Stimulated activated memory B cell treated with anti-CD40 and anti-IgM and Interleukin-4, amounts not matched to agents 10 μg/mL and 1 μg/mL and 100 μg/mL, for 72 hours (primary cell): ENCODE measurements around the gene SETDB1.
"Not testable (repeated sequence)": the region's sequence is repeated elsewhere in the genome, so short reads cannot be mapped to it uniquely, and the experiment has no call there.

Source experiments
- ATAC-seq: fragments of 150-1000 bp; cut with Tn5 transposase; 2 replicates; pipeline ENCODE4 v1.10.0; 2021
- H3K27ac Mint-ChIP-seq: one replicate; pipeline ENCODE4 v1.8.0; 2022; ENCODE audit warnings: mild to moderate bottlenecking, mixed read lengths
- H3K27me3 Mint-ChIP-seq: one replicate; pipeline ENCODE4 v1.8.0; 2022; ENCODE audit warnings: mixed read lengths
- H3K36me3 Mint-ChIP-seq: one replicate; pipeline ENCODE4 v1.8.0; 2022; ENCODE audit warnings: mixed read lengths
- H3K4me1 Mint-ChIP-seq: one replicate; pipeline ENCODE4 v1.8.0; 2022; ENCODE audit warnings: mixed read lengths
- H3K4me3 Mint-ChIP-seq: one replicate; pipeline ENCODE4 v1.8.0; 2022; ENCODE audit warnings: mild to moderate bottlenecking, moderate library complexity, mixed read lengths
- H3K9me3 Mint-ChIP-seq: one replicate; pipeline ENCODE4 v1.8.0; 2022; ENCODE audit warnings: mixed read lengths

The SETDB1 gene

GRCh38 chr1:150909585-150910180 lies 16.5 kb upstream of the SETDB1 start:
- H3K27ac Mint-ChIP-seq: peak overlapping the region; percentile 11
- no peaks in the 10 kb centered on the region for H3K9me3 Mint-ChIP-seq
- H3K36me3 Mint-ChIP-seq: no peaks in the 10 kb centered on the region
- H3K4me1 Mint-ChIP-seq: peaks cover 6% of the 10 kb centered on the region
- no peak overlapping the region for H3K4me3 Mint-ChIP-seq
- no peaks in the 10 kb centered on the region for H3K27me3 Mint-ChIP-seq
- no peak for ATAC-seq

GRCh38 chr1:150912623-150913022 lies 13.5 kb upstream of the SETDB1 start:
- H3K9me3 Mint-ChIP-seq: no peaks in the 10 kb centered on the region
- no peak overlapping the region for H3K4me3 Mint-ChIP-seq
- H3K36me3 Mint-ChIP-seq: no peaks in the 10 kb centered on the region
- no peak overlapping the region for H3K27ac Mint-ChIP-seq
- H3K4me1 Mint-ChIP-seq: no peaks in the 10 kb centered on the region
- H3K27me3 Mint-ChIP-seq: no peaks in the 10 kb centered on the region
- no peak for ATAC-seq

GRCh38 chr1:150917387-150917786 lies 8.8 kb upstream of the SETDB1 start:
- no peaks in the 10 kb centered on the region for H3K27me3 Mint-ChIP-seq
- no peak overlapping the region for H3K4me3 Mint-ChIP-seq
- H3K4me1 Mint-ChIP-seq: peaks cover 5% of the 10 kb centered on the region
- no peak for ATAC-seq
- no peaks in the 10 kb centered on the region for H3K36me3 Mint-ChIP-seq
- H3K9me3 Mint-ChIP-seq: no peaks in the 10 kb centered on the region
- H3K27ac Mint-ChIP-seq: no peak overlapping the region

GRCh38 chr1:150922519-150922975 lies 3.6 kb upstream of the SETDB1 start:
- Mint-ChIP-seq H3K4me3 (no peak overlapping the region), H3K4me1 (peaks cover 21% of the 10 kb centered on the region), H3K9me3 (no peaks in the 10 kb centered on the region), H3K27me3 (no peaks in the 10 kb centered on the region), H3K27ac (no peak overlapping the region), H3K36me3 (peaks cover 3% of the 10 kb centered on the region)
- peak; percentile 81 for ATAC-seq

GRCh38 chr1:150925080-150925479 lies 1.1 kb upstream of the SETDB1 start:
- Mint-ChIP-seq H3K4me3 (peak overlapping the region; percentile 97), H3K27me3 (no peaks in the 10 kb centered on the region), H3K4me1 (peaks cover 24% of the 10 kb centered on the region), H3K9me3 (no peaks in the 10 kb centered on the region), H3K27ac (peak overlapping the region; percentile 94), H3K36me3 (peaks cover 22% of the 10 kb centered on the region)
- no peak for ATAC-seq

GRCh38 chr1:150927624-150928023 lies 1.5 kb downstream of the SETDB1 start:
- Mint-ChIP-seq H3K9me3 (peaks cover 2% of the 10 kb centered on the region), H3K4me1 (peaks cover 17% of the 10 kb centered on the region), H3K4me3 (peak overlapping the region; percentile 97), H3K36me3 (peaks cover 46% of the 10 kb centered on the region), H3K27me3 (no peaks in the 10 kb centered on the region), H3K27ac (peak overlapping the region; percentile 94)
- ATAC-seq: no peak

- no peaks in the 10 kb centered on the region for H3K27me3 Mint-ChIP-seq
- H3K9me3 Mint-ChIP-seq: peaks cover 3% of the 10 kb centered on the region
- H3K4me3 Mint-ChIP-seq: peak overlapping the region; percentile 21
- ATAC-seq: no peak
- peaks cover 53% of the 10 kb centered on the region for H3K36me3 Mint-ChIP-seq
- no peak overlapping the region for H3K27ac Mint-ChIP-seq
- peaks cover 13% of the 10 kb centered on the region for H3K4me1 Mint-ChIP-seq
Measured at GRCh38 chr1:150928286-150928685, 2.1 kb downstream of the SETDB1 start.

- Mint-ChIP-seq H3K36me3 (peaks cover 55% of the 10 kb centered on the region), H3K4me1 (peaks cover 13% of the 10 kb centered on the region)
- H3K9me3 Mint-ChIP-seq, H3K27me3 Mint-ChIP-seq, ATAC-seq, H3K27ac Mint-ChIP-seq, H3K4me3 Mint-ChIP-seq: not testable (repeated sequence)
Measured at GRCh38 chr1:150928775-150929174, 2.6 kb downstream of the SETDB1 start.

GRCh38 chr1:150931773-150932172 lies 5.6 kb downstream of the SETDB1 start:
- Mint-ChIP-seq H3K4me3 (no peak overlapping the region), H3K27ac (no peak overlapping the region), H3K4me1 (peaks cover 23% of the 10 kb centered on the region), H3K27me3 (no peaks in the 10 kb centered on the region), H3K9me3 (peaks cover 3% of the 10 kb centered on the region), H3K36me3 (peaks cover 72% of the 10 kb centered on the region)
- ATAC-seq: no peak

- no peak for ATAC-seq
- Mint-ChIP-seq H3K9me3 (no peaks in the 10 kb centered on the region), H3K27ac (peak overlapping the region; percentile 18), H3K27me3 (no peaks in the 10 kb centered on the region), H3K4me1 (no peaks in the 10 kb centered on the region), H3K36me3 (peaks cover 64% of the 10 kb centered on the region), H3K4me3 (no peak overlapping the region)
Measured at GRCh38 chr1:150944856-150945255, 18.7 kb downstream of the SETDB1 start.

- no peak for ATAC-seq
- H3K9me3 Mint-ChIP-seq: no peaks in the 10 kb centered on the region
- no peaks in the 10 kb centered on the region for H3K4me1 Mint-ChIP-seq
- peaks cover 68% of the 10 kb centered on the region for H3K36me3 Mint-ChIP-seq
- no peaks in the 10 kb centered on the region for H3K27me3 Mint-ChIP-seq
- no peak overlapping the region for H3K4me3 Mint-ChIP-seq
- H3K27ac Mint-ChIP-seq: no peak overlapping the region
Measured at GRCh38 chr1:150954708-150955107, 28.5 kb downstream of the SETDB1 start.

- H3K27ac Mint-ChIP-seq: no peak overlapping the region
- no peaks in the 10 kb centered on the region for H3K27me3 Mint-ChIP-seq
- no peak for ATAC-seq
- H3K4me1 Mint-ChIP-seq: no peaks in the 10 kb centered on the region
- no peak overlapping the region for H3K4me3 Mint-ChIP-seq
- H3K9me3 Mint-ChIP-seq: no peaks in the 10 kb centered on the region
- H3K36me3 Mint-ChIP-seq: peaks cover 68% of the 10 kb centered on the region
Measured at GRCh38 chr1:150955280-150955679, 29.1 kb downstream of the SETDB1 start.

- Mint-ChIP-seq H3K4me1 (no peaks in the 10 kb centered on the region), H3K4me3 (no peak overlapping the region), H3K27ac (no peak overlapping the region), H3K27me3 (no peaks in the 10 kb centered on the region), H3K9me3 (no peaks in the 10 kb centered on the region), H3K36me3 (peaks cover 55% of the 10 kb centered on the region)
- ATAC-seq: no peak
Measured at GRCh38 chr1:150957666-150958065, 31.5 kb downstream of the SETDB1 start.

GRCh38 chr1:150960646-150961045 lies 34.5 kb downstream of the SETDB1 start:
- no peak overlapping the region for H3K4me3 Mint-ChIP-seq
- H3K36me3 Mint-ChIP-seq: peaks cover 52% of the 10 kb centered on the region
- no peak overlapping the region for H3K27ac Mint-ChIP-seq
- H3K4me1 Mint-ChIP-seq: no peaks in the 10 kb centered on the region
- no peaks in the 10 kb centered on the region for H3K27me3 Mint-ChIP-seq
- H3K9me3 Mint-ChIP-seq: no peaks in the 10 kb centered on the region
- ATAC-seq: no peak

- Mint-ChIP-seq H3K36me3 (peaks cover 56% of the 10 kb centered on the region), H3K4me1 (no peaks in the 10 kb centered on the region), H3K27ac (no peak overlapping the region), H3K4me3 (no peak overlapping the region), H3K9me3 (no peaks in the 10 kb centered on the region), H3K27me3 (no peaks in the 10 kb centered on the region)
- no peak for ATAC-seq
Measured at GRCh38 chr1:150961756-150962155, 35.6 kb downstream of the SETDB1 start.

GRCh38 chr1:150963321-150964163 lies 37.4 kb downstream of the SETDB1 start:
- H3K4me1 Mint-ChIP-seq: no peaks in the 10 kb centered on the region
- H3K27me3 Mint-ChIP-seq: no peaks in the 10 kb centered on the region
- no peak for ATAC-seq
- H3K9me3 Mint-ChIP-seq: no peaks in the 10 kb centered on the region
- peaks cover 67% of the 10 kb centered on the region for H3K36me3 Mint-ChIP-seq
- H3K27ac Mint-ChIP-seq: no peak overlapping the region
- no peak overlapping the region for H3K4me3 Mint-ChIP-seq
